Measurements from ENCODE around the gene PIP4K2C.
"Not testable (repeated sequence)": the region's sequence is repeated elsewhere in the genome, so short reads cannot be mapped to it uniquely, and the experiment has no call there.

The PIP4K2C gene

DNA sequence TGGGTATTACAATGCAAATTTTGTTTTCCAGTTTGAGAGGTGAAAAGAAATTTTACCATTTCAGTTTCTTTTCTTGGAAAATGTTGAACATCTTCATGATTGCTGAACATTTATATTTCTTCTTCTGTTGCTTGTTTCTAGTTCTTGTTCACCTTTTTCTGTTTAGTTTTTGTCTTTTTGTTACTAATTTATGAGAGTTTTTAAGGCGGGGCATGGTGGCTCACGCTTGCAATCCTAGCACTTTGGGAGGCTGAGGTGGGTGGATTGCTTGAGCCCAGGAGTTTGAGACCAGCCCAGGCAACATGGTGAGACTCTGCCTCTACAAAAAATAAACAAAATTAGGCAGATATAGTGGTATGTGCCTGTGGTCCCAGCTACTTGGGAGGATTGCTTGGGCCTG lies 30.5 kb upstream of the PIP4K2C start:
- no peaks in the 10 kb centered on the region for H3K36me3 ChIP-seq (ENCODE audit: control insufficient read depth, insufficient read depth, low read length)
- H3K4me3 ChIP-seq (ENCODE audit: insufficient read depth, low read depth, low read length, poor library complexity, severe bottlenecking) = no peak overlapping the region
- H3K9me3 ChIP-seq (ENCODE audit: control insufficient read depth, low read length) = no peaks in the 10 kb centered on the region
- H3K27me3 ChIP-seq (replicated peaks; ENCODE audit: control insufficient read depth, insufficient read depth, low read length, poor library complexity, severe bottlenecking) = no peaks in the 10 kb centered on the region
- H3K27ac ChIP-seq (ENCODE audit: insufficient read depth, low read length, poor library complexity, severe bottlenecking) = no peak overlapping the region
- no peak for DNase-seq
- no peaks in the 10 kb centered on the region for H3K4me1 ChIP-seq (ENCODE audit: control insufficient read depth, insufficient read depth, low read length, poor library complexity, severe bottlenecking)

DNA sequence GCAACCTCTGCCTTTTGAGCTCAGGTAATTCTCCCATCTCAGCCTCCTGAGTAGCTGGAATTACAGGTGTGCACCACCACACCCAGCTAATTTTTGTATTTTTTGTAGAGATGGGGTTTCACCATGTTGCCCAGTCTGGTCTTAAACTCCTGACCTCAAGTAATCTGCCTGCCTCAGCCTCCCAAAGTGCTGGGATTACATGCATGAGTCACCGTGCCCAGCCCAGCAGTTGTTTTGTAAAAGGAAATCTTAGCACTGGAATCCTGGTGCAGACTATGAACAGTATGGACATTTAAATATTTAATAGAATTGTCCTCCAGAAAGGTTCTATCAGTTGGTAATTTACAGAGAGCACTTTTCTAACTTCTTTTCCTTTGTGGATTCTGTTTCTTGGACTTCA lies 29.9 kb upstream of the PIP4K2C start:
- not testable (repeated sequence) for H3K36me3 ChIP-seq (ENCODE audit: control insufficient read depth, insufficient read depth, low read length); H3K27ac ChIP-seq (ENCODE audit: insufficient read depth, low read length, poor library complexity, severe bottlenecking); H3K4me3 ChIP-seq (ENCODE audit: insufficient read depth, low read depth, low read length, poor library complexity, severe bottlenecking); H3K9me3 ChIP-seq (ENCODE audit: control insufficient read depth, low read length); DNase-seq; H3K27me3 ChIP-seq (replicated peaks; ENCODE audit: control insufficient read depth, insufficient read depth, low read length, poor library complexity, severe bottlenecking); H3K4me1 ChIP-seq (ENCODE audit: control insufficient read depth, insufficient read depth, low read length, poor library complexity, severe bottlenecking)

DNA sequence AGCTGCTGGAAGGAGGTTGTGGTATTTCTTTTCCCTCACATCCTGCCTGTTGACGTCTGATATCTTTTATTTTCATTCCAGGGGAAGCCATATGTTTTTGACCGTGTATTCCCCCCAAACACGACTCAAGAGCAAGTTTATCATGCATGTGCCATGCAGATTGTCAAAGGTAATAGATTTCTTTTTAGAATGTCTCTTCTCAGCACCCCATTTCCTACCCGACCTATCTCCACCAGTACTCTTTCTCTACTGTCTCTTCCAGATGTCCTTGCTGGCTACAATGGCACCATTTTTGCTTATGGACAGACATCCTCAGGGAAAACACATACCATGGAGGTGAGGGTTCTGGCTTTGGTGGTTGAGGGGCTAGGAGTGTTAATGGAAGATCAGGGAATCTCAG lies 27.6 kb upstream of the PIP4K2C start:
- Histone ChIP-seq H3K4me1 (ENCODE audit: control insufficient read depth, insufficient read depth, low read length, poor library complexity, severe bottlenecking) (no peaks in the 10 kb centered on the region), H3K9me3 (ENCODE audit: control insufficient read depth, low read length) (no peaks in the 10 kb centered on the region), H3K4me3 (ENCODE audit: insufficient read depth, low read depth, low read length, poor library complexity, severe bottlenecking) (no peak overlapping the region), H3K27ac (ENCODE audit: insufficient read depth, low read length, poor library complexity, severe bottlenecking) (no peak overlapping the region), H3K36me3 (ENCODE audit: control insufficient read depth, insufficient read depth, low read length) (no peaks in the 10 kb centered on the region), H3K27me3 (replicated peaks; ENCODE audit: control insufficient read depth, insufficient read depth, low read length, poor library complexity, severe bottlenecking) (no peaks in the 10 kb centered on the region)
- DNase-seq = no peak

DNA sequence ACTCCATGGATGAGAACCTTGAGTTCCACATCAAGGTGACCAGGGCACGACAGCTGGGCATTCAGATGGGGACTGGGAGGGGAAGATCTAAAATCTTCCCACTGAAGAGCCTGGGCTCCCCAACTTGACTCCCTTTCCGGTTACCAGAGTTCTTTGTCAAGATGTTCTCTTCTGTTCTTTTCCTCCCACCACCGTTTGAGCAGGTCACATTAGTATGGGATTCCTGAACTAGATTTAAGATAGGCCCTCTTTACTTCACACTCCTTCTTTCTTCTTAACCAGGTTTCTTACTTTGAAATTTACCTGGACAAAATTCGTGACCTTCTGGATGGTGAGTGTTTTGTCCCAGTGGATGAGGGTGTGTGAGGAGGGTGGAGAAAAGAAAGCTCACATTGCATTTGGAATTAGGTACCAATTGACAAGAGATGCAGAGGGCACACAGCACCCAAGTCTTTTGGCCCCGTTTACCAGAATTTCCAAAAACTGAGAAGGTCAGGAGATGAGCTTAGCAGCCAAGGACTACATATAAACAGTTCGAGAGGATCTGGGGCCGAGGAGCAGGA lies 26.7 kb upstream of the PIP4K2C start:
- no peaks in the 10 kb centered on the region for H3K27me3 ChIP-seq (replicated peaks; ENCODE audit: control insufficient read depth, insufficient read depth, low read length, poor library complexity, severe bottlenecking)
- H3K36me3 ChIP-seq (ENCODE audit: control insufficient read depth, insufficient read depth, low read length) = no peaks in the 10 kb centered on the region

DNA sequence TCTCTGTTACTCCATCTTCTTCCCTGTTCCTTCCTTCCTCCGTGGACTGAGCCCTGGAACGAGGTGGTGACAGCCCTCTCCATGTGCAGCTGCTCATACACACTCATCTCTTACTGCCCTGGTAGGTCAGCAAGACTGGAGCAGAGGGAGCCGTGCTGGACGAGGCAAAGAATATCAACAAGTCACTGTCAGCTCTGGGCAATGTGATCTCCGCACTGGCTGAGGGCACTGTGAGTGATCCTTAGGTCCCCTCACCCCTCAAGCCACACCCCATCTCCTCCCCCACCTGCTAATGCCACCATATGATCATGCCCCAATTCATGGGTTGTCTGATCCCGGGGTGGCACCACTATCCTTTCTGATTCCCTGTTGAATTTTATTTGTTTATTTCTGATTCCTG lies 22.2 kb upstream of the PIP4K2C start:
- H3K4me1 ChIP-seq (ENCODE audit: control insufficient read depth, insufficient read depth, low read length, poor library complexity, severe bottlenecking) = no peaks in the 10 kb centered on the region
- H3K27me3 ChIP-seq (replicated peaks; ENCODE audit: control insufficient read depth, insufficient read depth, low read length, poor library complexity, severe bottlenecking) = no peaks in the 10 kb centered on the region
- no peaks in the 10 kb centered on the region for H3K9me3 ChIP-seq (ENCODE audit: control insufficient read depth, low read length)
- DNase-seq = no peak
- H3K36me3 ChIP-seq (ENCODE audit: control insufficient read depth, insufficient read depth, low read length) = no peaks in the 10 kb centered on the region
- no peak overlapping the region for H3K27ac ChIP-seq (ENCODE audit: insufficient read depth, low read length, poor library complexity, severe bottlenecking)
- no peak overlapping the region for H3K4me3 ChIP-seq (ENCODE audit: insufficient read depth, low read depth, low read length, poor library complexity, severe bottlenecking)

More for the DNA sequence above, 26.7 kb upstream of the PIP4K2C start:
- H3K4me3 ChIP-seq (ENCODE audit: insufficient read depth, low read depth, low read length, poor library complexity, severe bottlenecking) = no peak overlapping the region
- H3K27ac ChIP-seq (ENCODE audit: insufficient read depth, low read length, poor library complexity, severe bottlenecking) = no peak overlapping the region
- H3K9me3 ChIP-seq (ENCODE audit: control insufficient read depth, low read length) = no peaks in the 10 kb centered on the region
- DNase-seq = no peak
- H3K4me1 ChIP-seq (ENCODE audit: control insufficient read depth, insufficient read depth, low read length, poor library complexity, severe bottlenecking) = no peaks in the 10 kb centered on the region

DNA sequence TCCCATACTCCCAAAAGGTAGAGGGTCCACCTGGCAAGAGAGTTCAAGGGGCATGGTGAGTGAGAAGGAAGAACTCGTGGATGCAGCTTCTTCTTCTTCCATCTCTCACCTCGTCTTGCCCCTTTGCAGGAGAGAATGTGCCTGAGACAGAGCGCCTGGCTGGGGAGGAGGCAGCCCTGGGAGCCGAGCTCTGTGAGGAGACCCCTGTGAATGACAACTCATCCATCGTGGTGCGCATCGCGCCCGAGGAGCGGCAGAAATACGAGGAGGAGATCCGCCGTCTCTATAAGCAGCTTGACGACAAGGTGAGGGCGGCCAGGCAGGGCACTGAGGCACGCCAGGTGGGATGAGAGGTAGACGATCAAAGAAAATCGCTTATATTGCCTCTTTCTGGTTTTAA lies 21.1 kb upstream of the PIP4K2C start:
- Histone ChIP-seq H3K4me1 (ENCODE audit: control insufficient read depth, insufficient read depth, low read length, poor library complexity, severe bottlenecking) (no peaks in the 10 kb centered on the region), H3K4me3 (ENCODE audit: insufficient read depth, low read depth, low read length, poor library complexity, severe bottlenecking) (no peak overlapping the region), H3K27ac (ENCODE audit: insufficient read depth, low read length, poor library complexity, severe bottlenecking) (no peak overlapping the region), H3K27me3 (replicated peaks; ENCODE audit: control insufficient read depth, insufficient read depth, low read length, poor library complexity, severe bottlenecking) (no peaks in the 10 kb centered on the region), H3K9me3 (ENCODE audit: control insufficient read depth, low read length) (no peaks in the 10 kb centered on the region), H3K36me3 (ENCODE audit: control insufficient read depth, insufficient read depth, low read length) (no peaks in the 10 kb centered on the region)
- no peak for DNase-seq

DNA sequence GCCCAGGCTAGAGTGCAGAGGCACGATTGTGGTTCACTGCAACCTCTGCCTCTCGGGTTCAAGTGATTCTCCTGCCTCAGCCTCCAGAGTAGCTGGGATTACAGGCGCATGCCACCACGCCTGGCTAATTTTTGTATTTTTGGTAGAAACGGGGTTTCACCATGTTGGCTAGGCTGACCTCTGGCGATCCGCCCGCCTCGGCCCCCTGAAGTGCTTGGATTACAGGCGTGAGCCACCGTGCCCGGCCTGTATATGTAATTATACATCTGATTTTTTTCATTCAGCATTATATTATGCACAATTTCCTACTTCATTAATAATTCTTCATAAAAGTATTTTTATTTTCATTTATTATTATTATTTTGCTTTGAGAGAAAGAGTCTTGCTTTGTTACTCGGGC lies 20.6 kb upstream of the PIP4K2C start:
- not testable (repeated sequence) for H3K36me3 ChIP-seq (ENCODE audit: control insufficient read depth, insufficient read depth, low read length); H3K27me3 ChIP-seq (replicated peaks; ENCODE audit: control insufficient read depth, insufficient read depth, low read length, poor library complexity, severe bottlenecking); H3K4me3 ChIP-seq (ENCODE audit: insufficient read depth, low read depth, low read length, poor library complexity, severe bottlenecking); H3K27ac ChIP-seq (ENCODE audit: insufficient read depth, low read length, poor library complexity, severe bottlenecking); DNase-seq; H3K4me1 ChIP-seq (ENCODE audit: control insufficient read depth, insufficient read depth, low read length, poor library complexity, severe bottlenecking); H3K9me3 ChIP-seq (ENCODE audit: control insufficient read depth, low read length)

DNA sequence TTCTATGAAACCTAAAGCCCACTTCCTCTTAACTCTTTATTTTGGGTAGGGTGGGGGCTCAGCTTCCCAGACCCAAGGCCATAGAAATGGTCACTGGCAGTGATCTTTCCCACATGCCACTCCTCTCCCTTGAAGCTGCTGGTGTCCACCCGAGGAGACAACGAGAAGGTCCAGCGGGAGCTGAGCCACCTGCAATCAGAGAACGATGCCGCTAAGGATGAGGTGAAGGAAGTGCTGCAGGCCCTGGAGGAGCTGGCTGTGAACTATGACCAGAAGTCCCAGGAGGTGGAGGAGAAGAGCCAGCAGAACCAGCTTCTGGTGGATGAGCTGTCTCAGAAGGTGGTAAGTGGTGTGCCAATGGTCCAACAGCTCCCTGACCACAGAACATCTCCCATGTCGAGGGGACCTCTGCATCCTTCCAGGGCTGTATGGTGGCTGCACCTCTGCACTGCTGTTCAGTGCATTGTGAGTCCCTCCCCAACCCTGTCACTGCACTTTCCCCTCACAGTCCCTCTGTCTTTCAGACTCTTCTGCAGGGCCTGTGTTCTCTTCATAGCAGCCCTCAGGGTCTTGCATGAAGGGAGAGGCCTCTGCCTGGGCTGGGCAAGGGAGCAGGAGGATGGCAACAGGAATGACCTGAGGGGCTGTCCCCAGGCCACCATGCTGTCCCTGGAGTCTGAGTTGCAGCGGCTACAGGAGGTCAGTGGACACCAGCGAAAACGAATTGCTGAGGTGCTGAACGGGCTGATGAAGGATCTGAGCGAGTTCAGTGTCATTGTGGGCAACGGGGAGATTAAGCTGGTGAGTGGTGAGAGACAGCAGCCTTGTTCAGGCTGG lies 18.8 kb upstream of the PIP4K2C start:
- Histone ChIP-seq H3K27me3 (replicated peaks; ENCODE audit: control insufficient read depth, insufficient read depth, low read length, poor library complexity, severe bottlenecking) (no peaks in the 10 kb centered on the region), H3K4me1 (ENCODE audit: control insufficient read depth, insufficient read depth, low read length, poor library complexity, severe bottlenecking) (no peaks in the 10 kb centered on the region), H3K4me3 (ENCODE audit: insufficient read depth, low read depth, low read length, poor library complexity, severe bottlenecking) (no peak overlapping the region), H3K27ac (ENCODE audit: insufficient read depth, low read length, poor library complexity, severe bottlenecking) (no peak overlapping the region), H3K36me3 (ENCODE audit: control insufficient read depth, insufficient read depth, low read length) (no peaks in the 10 kb centered on the region), H3K9me3 (ENCODE audit: control insufficient read depth, low read length) (no peaks in the 10 kb centered on the region)
- DNase-seq = no peak

DNA sequence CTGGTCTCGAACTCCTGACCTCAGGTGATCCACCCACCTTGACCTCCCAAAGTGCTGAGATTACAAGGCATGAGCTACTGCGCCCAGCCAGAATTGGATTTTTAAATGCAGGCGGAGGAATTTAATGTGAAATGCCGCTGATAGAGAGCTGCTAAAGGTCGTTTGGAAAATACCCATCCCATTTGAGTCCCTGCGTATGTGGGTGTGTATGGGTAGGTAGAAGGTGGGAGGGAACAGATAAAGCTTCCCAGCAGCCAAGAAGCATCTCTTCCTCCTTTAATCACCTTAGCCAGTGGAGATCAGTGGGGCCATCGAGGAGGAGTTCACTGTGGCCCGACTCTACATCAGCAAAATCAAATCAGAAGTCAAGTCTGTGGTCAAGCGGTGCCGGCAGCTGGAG lies 16.2 kb upstream of the PIP4K2C start:
- Histone ChIP-seq H3K4me1 (ENCODE audit: control insufficient read depth, insufficient read depth, low read length, poor library complexity, severe bottlenecking) (no peaks in the 10 kb centered on the region), H3K27me3 (replicated peaks; ENCODE audit: control insufficient read depth, insufficient read depth, low read length, poor library complexity, severe bottlenecking) (no peaks in the 10 kb centered on the region), H3K27ac (ENCODE audit: insufficient read depth, low read length, poor library complexity, severe bottlenecking) (no peak overlapping the region)

DNA sequence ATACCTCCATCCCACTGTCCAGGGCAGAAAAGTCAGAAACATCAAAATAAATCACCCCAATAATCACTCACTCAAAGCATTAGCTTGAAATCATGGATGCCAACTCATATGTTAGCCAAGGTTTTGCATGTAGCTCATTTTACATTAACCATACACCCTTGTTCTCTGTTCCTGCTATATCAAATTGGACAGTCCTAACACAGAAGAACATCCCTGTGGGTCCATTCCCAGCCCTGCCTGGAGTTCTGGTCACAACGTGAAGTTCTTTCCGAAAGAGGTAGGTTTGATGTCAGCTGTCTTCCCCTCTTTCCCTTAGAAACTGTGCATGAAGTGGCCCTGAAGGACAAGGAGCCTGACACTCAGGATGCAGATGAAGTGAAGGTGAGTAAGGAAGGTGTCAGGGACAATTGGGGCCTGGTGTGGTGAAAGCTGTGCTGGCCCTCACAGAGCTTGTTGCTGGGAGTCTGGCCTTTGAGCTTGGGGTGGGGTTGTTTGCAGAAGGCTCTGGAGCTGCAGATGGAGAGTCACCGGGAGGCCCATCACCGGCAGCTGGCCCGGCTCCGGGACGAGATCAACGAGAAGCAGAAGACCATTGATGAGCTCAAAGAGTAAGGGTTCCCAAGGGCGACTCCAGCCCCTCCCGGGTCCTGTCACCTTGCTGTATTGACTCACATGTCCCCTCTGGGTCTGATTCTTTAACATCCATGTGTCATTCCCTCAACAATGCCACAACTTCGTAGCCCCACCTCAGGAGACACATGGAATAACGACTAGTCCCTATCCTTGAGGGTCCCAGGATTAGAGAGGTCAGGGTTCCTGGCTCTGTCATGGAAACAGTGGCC lies 15.0 kb upstream of the PIP4K2C start:
- no peak for DNase-seq
- Histone ChIP-seq H3K9me3 (ENCODE audit: control insufficient read depth, low read length) (no peaks in the 10 kb centered on the region), H3K27me3 (replicated peaks; ENCODE audit: control insufficient read depth, insufficient read depth, low read length, poor library complexity, severe bottlenecking) (no peaks in the 10 kb centered on the region), H3K36me3 (ENCODE audit: control insufficient read depth, insufficient read depth, low read length) (no peaks in the 10 kb centered on the region), H3K4me3 (ENCODE audit: insufficient read depth, low read depth, low read length, poor library complexity, severe bottlenecking) (no peak overlapping the region), H3K4me1 (ENCODE audit: control insufficient read depth, insufficient read depth, low read length, poor library complexity, severe bottlenecking) (no peaks in the 10 kb centered on the region), H3K27ac (ENCODE audit: insufficient read depth, low read length, poor library complexity, severe bottlenecking) (no peak overlapping the region)

More for the DNA sequence above, 16.2 kb upstream of the PIP4K2C start:
- no peak for DNase-seq
- no peak overlapping the region for H3K4me3 ChIP-seq (ENCODE audit: insufficient read depth, low read depth, low read length, poor library complexity, severe bottlenecking)
- no peaks in the 10 kb centered on the region for H3K9me3 ChIP-seq (ENCODE audit: control insufficient read depth, low read length)
- H3K36me3 ChIP-seq (ENCODE audit: control insufficient read depth, insufficient read depth, low read length) = no peaks in the 10 kb centered on the region

All from effector memory CD4-positive, alpha-beta T cell (primary cell).